ACC112 (cell line): ENCODE results near the gene ZNF593OS.

Source experiments
- H2AFZ ChIP-seq: fragments of 200-600 bp; sonication (generic); one replicate; pipeline ENCODE4 v1.6.0; 2017; ENCODE audit warnings: antibody characterized with exemption, low read length; ENCODE audit not compliant: unreplicated experiment
- H3K27ac ChIP-seq: fragments of 200-600 bp; sonication (generic); 2 replicates; pipeline ENCODE4 v1.5.1; 2014; ENCODE audit warnings: low read depth, mild to moderate bottlenecking, antibody characterized with exemption, low read length, moderate library complexity
- H3K27me3 ChIP-seq: fragments of 200-600 bp; sonication (generic); 2 replicates; pipeline ENCODE4 v1.6.1; 2014; ENCODE audit warnings: mild to moderate bottlenecking, antibody characterized with exemption, low read length, moderate library complexity, mixed read lengths; ENCODE audit not compliant: insufficient read depth
- H3K36me3 ChIP-seq: fragments of 200-600 bp; sonication (generic); 2 replicates; pipeline ENCODE4 v1.6.1; 2016; ENCODE audit warnings: mild to moderate bottlenecking, antibody characterized with exemption, low read length, moderate library complexity, mixed read lengths; ENCODE audit not compliant: insufficient read depth
- H3K4me1 ChIP-seq: fragments of 200-600 bp; sonication (generic); one replicate; pipeline ENCODE4 v1.6.1; 2016; ENCODE audit warnings: low read length, mixed read lengths; ENCODE audit not compliant: insufficient read depth, unreplicated experiment, control insufficient read depth
- H3K4me3 ChIP-seq: fragments of 200-600 bp; sonication (generic); 2 replicates; pipeline ENCODE4 v1.5.1; 2014; ENCODE audit warnings: mild to moderate bottlenecking, low read depth, low read length
- H3K79me2 ChIP-seq: fragments of 200-600 bp; sonication (generic); one replicate; pipeline ENCODE4 v1.6.0; 2016; ENCODE audit warnings: low read length; ENCODE audit not compliant: control insufficient read depth, unreplicated experiment, insufficient read depth

ZNF593OS gene

GRCh38 chr1:26158908-26159742 lies 12.5 kb downstream of the ZNF593OS start, which contains the start of gene FAM110D:
Gene FAM110D, plus strand, starts transcription at chr1:26159079. Its CDS starts 2,213 bp downstream, at chr1:26161292.
- no peak within 1 kb of the TSS for H3K27ac ChIP-seq
- no peak within 1 kb of the TSS for H3K4me3 ChIP-seq
- H3K4me1 ChIP-seq, result peaks cover 11% of the 10 kb centered on the region
- H3K36me3 ChIP-seq, result no peaks in the 10 kb centered on the region
- no peaks in the 10 kb centered on the region for H3K79me2 ChIP-seq
- no peak within 1 kb of the TSS for H2AFZ ChIP-seq
- peaks cover 4% of the 10 kb centered on the region; the same call in 1 of the 2 replicates for H3K27me3 ChIP-seq

- no peak overlapping the region for H3K4me3 ChIP-seq
- no peaks in the 10 kb centered on the region for H3K27me3 ChIP-seq
- no peaks in the 10 kb centered on the region for H3K36me3 ChIP-seq
- peaks cover 11% of the 10 kb centered on the region for H3K4me1 ChIP-seq
- no peaks in the 10 kb centered on the region for H3K79me2 ChIP-seq
- no peak overlapping the region for H3K27ac ChIP-seq
- no peak overlapping the region for H2AFZ ChIP-seq
Observed at GRCh38 chr1:26158271-26158907, 13.2 kb downstream of the ZNF593OS start.

DNA sequence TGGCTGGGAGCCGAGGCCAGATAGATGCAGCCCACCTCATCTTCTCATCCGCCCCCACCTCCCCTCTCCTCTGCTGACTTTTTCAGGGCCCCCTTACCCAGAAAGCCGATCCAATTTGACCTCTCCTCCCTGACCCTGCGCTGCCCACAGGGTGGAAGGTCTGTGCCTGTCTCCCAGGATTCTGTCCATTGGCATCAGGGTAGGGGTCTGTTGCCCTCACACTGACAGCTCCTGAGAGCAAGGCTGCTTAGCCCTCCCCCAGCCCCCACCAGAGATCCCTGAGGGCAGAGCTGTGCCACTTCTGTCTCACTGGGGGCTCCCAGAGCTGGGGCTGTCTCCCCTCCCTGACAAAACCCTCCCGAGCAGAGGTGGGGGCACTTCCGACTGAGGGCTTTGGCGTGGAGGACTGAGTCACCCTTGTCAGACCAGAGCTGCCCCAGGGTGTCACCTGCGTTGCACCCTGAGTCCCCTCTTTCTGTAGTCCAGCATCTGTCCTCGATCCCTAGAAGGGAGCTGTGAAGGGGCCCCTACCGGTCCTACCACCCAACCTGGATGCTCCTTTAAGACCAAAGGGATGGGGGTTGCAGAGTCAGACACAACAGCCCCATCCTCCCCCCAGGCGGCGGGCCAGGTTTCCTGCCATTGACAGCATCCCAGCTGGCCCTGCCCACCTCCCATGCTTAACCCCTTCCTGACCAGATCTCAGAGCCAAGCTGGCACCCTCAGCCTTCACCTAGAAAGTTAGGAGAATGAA lies 15.2 kb downstream of the ZNF593OS start:
- no peak overlapping the region for H3K27ac ChIP-seq
- no peak overlapping the region for H2AFZ ChIP-seq
- no peaks in the 10 kb centered on the region for H3K79me2 ChIP-seq
- no peaks in the 10 kb centered on the region for H3K36me3 ChIP-seq
- peaks cover 11% of the 10 kb centered on the region for H3K4me1 ChIP-seq
- no peak overlapping the region for H3K4me3 ChIP-seq
- no peaks in the 10 kb centered on the region for H3K27me3 ChIP-seq

- no peak overlapping the region for H3K27ac ChIP-seq
- no peak overlapping the region for H2AFZ ChIP-seq
- no peaks in the 10 kb centered on the region for H3K79me2 ChIP-seq
- H3K4me1 ChIP-seq, result peaks cover 7% of the 10 kb centered on the region
- no peak overlapping the region for H3K4me3 ChIP-seq
- H3K27me3 ChIP-seq, result 0 out of 2 replicates have a peak, but pooled peaks cover under 1% of the 10 kb centered on the region
- H3K36me3 ChIP-seq, result no peaks in the 10 kb centered on the region
Observed at GRCh38 chr1:26155370-26156284, 16.0 kb downstream of the ZNF593OS start.

DNA sequence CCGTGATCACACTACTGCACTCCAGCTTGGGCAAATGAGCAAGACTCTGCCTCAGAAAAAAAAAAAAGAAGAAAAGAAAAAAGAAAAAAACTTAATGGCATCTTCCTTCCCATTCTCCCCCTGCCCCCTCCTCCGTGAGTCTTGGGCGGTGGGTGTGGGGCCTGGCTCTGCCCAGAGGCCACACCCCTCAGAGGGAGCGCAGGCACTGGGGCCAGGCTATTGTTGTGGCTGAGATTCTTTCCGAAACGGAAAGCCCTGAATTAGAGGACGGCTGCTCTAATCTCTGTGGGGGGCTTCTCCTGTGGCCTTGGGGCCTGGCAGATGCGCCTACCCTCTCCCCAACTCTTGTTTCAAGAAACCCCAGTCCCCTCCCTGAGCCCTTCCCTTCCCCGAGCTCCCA lies 16.9 kb downstream of the ZNF593OS start:
- H3K36me3 ChIP-seq, result no peaks in the 10 kb centered on the region
- H3K27me3 ChIP-seq, result 0 out of 2 replicates have a peak, but pooled peaks cover 4% of the 10 kb centered on the region
- peaks cover 7% of the 10 kb centered on the region for H3K4me1 ChIP-seq
- no peak overlapping the region for H3K27ac ChIP-seq
- no peak overlapping the region for H2AFZ ChIP-seq
- no peak overlapping the region for H3K4me3 ChIP-seq
- no peaks in the 10 kb centered on the region for H3K79me2 ChIP-seq

DNA sequence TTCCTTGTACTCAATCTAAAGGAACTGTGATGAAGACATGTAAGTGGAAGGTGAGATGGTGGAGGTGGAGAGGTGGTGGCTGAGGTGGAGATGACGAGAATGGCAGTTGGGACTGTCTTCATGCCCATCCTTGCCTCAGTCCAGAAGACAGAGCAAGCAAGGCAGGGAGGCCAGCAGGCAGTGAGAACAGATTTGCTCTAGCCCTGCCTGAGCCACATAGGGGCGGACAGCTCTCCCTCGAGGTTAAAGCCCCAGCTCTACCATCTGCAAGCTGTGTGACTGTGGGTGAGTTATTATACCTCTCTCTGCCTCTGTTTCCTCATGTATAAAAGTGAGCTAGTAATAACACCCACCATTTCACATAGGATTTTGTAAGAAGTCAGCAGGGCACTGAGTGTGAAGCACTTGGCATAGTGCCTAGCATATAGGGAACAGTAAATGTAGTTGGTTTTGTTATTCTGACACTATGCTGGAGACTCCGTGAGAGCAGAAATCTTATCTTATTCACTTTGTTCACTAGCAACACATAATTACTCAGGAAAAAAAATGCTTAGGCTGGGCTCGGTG lies 17.6 kb downstream of the ZNF593OS start:
- Histone ChIP-seq H2AFZ (no peak overlapping the region), H3K36me3 (no peaks in the 10 kb centered on the region), H3K4me1 (peaks cover 6% of the 10 kb centered on the region), H3K79me2 (no peaks in the 10 kb centered on the region), H3K4me3 (no peak overlapping the region), H3K27me3 (0 out of 2 replicates have a peak, but pooled peaks cover 4% of the 10 kb centered on the region), H3K27ac (no peak overlapping the region)

- no peaks in the 10 kb centered on the region for H3K4me1 ChIP-seq
- H3K27ac ChIP-seq, result no peak overlapping the region
- H3K4me3 ChIP-seq, result no peak overlapping the region
- H2AFZ ChIP-seq, result no peak overlapping the region
- H3K79me2 ChIP-seq, result no peaks in the 10 kb centered on the region
- H3K36me3 ChIP-seq, result no peaks in the 10 kb centered on the region
- H3K27me3 ChIP-seq, result 0 out of 2 replicates have a peak, but pooled peaks cover 4% of the 10 kb centered on the region
Observed at GRCh38 chr1:26148887-26149286, 22.7 kb downstream of the ZNF593OS start.

- Histone ChIP-seq H3K4me3 (no peak overlapping the region), H3K27ac (no peak overlapping the region), H3K36me3 (no peaks in the 10 kb centered on the region), H3K79me2 (no peaks in the 10 kb centered on the region), H3K4me1 (no peaks in the 10 kb centered on the region), H3K27me3 (0 out of 2 replicates have a peak, but pooled peaks cover 4% of the 10 kb centered on the region), H2AFZ (no peak overlapping the region)
Observed at GRCh38 chr1:26145960-26146294, 25.7 kb downstream of the ZNF593OS start.

GRCh38 chr1:26145041-26145959 lies 26.3 kb downstream of the ZNF593OS start:
- no peak overlapping the region for H3K4me3 ChIP-seq
- H3K27ac ChIP-seq, result no peak overlapping the region
- no peaks in the 10 kb centered on the region for H3K36me3 ChIP-seq
- no peaks in the 10 kb centered on the region for H3K79me2 ChIP-seq
- 0 out of 2 replicates have a peak, but pooled peaks cover under 1% of the 10 kb centered on the region for H3K27me3 ChIP-seq
- H3K4me1 ChIP-seq, result no peaks in the 10 kb centered on the region
- H2AFZ ChIP-seq, result peak overlapping the region; percentile 44
